GM18951 (cell line): Measurements from ENCODE around the gene IGFBP7.

Experiments
- POLR2A ChIP-seq: IDR thresholded peaks from 4 replicates; pipeline ENCODE4 v1.6.1; 2011; ENCODE audit warnings: mild to moderate bottlenecking; ENCODE audit not compliant: insufficient read length, insufficient read depth; ENCODE audit errors: extremely low read depth
- in situ Hi-C: fragments of 300-500 bp; cut with MboI; formaldehyde crosslinking; loops from one replicate; pipeline ENCODE4 v1.12.0; 2022; ENCODE audit warnings: low sequenced_read_pairs, mixed read lengths, inconsistent platforms; ENCODE audit not compliant: unreplicated experiment

Gene IGFBP7

GRCh38 chr4:57081651-57082621 is 28.2 kb downstream of the IGFBP7 start:
- in situ Hi-C loops, result no loop called here
- no peak for TF ChIP-seq POLR2A

- in situ Hi-C loops, result no loop called here
- TF ChIP-seq POLR2A, result no peak
Observed at GRCh38 chr4:57080781-57081650, 29.2 kb downstream of the IGFBP7 start.

DNA sequence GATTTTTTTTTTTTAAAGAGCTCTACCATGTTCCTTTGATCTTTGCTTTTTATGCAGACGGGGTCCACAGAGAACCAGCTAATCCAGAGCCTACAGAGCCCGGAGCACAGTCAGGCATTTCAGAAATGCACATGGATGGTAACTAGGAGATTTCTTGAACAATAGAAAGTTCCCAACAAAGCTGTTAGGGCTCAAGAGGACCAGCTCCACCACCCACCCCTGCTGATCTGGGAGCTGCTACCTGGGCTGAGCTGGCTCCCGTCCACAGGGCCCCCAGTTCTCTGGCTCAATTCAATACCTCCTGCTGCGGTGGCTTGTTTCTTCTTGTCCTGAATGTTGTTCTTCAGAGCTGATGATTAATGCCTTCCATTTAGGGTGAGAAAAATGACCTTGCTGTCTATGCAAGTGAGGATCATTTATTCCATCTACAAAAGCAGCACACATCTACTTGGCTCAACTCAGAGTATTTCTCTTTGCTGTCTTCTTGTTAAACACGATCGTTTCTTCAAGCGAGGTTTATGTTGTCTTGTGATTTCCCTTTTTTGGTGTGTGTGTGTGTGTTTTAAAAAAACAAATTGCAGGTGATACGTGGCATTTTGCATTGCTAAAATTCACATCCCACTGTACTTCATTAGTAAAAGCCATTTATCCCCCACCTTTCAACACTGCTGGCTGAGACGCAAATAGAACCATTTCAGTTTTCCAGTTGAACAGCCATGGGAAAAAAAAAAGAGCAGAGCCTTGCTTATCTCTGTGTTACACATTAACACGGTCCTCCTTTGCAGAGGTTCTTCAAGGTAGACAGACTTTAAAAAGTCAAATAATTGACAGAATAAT is 31.3 kb downstream of the IGFBP7 start:
- in situ Hi-C loops, result no loop called here
- TF ChIP-seq POLR2A, result no peak

DNA sequence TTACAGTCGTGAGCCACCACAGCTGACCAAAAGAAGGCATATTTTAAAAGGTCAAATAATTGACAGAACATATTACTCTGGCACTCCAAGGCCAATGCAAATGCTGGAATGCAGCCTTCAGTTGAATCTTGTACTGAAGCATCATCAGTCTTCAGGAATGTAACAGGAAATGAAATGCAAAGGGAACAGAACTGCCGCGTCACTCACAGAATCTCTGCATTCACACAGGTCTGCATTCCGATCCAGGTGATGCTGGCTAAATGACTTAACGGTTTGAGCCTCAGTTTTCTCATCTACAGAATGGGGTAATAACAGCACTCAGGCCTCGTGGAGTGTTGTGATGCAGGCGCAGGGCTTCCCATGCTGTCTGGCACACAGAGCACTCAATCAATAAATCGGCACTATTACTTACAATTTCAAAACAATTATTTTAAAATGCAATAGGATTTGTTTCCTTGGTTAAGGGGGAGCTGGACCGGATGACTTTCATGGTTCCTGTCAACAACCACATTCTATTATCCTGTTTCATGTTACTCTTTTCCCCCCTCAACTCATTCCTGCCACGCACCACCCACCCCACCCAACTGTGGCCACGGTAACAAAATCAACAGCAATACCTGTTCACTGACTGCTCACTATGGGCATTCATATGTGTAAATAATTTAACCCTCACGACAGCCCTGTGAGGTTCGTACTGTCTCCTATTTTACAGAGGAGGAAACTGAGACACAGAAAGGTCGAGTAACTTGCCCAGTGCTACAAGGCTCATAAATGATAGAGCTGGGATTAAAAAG is 32.4 kb downstream of the IGFBP7 start:
- in situ Hi-C loops, result no loop called here
- TF ChIP-seq POLR2A, result no peak

DNA sequence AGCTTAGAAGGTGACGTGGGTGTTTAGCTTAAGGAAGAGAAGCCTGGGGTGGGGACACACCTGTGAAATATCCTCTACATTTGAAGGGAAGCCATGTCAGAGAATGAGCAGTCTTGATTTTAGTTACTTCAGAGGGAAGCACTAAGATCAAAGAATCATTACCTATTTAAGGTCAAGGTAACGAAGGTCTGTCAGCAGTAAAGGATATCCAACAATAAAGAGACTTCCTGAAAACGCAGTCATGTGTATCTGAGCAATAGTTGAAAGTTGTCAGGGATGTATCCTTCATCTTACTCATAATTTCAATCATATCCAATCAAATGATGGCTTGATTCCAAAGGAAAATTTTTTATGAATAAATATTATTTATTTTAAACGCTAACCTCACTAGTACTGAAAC is 33.5 kb downstream of the IGFBP7 start:
- no peak for TF ChIP-seq POLR2A
- in situ Hi-C loops, result no loop called here

GRCh38 chr4:57075367-57075766 is 34.8 kb downstream of the IGFBP7 start:
- TF ChIP-seq POLR2A, result no peak
- in situ Hi-C loops, result no loop called here

- in situ Hi-C loops, result no loop called here
- no peak for TF ChIP-seq POLR2A
Observed at GRCh38 chr4:57074744-57075143, 35.4 kb downstream of the IGFBP7 start.

DNA sequence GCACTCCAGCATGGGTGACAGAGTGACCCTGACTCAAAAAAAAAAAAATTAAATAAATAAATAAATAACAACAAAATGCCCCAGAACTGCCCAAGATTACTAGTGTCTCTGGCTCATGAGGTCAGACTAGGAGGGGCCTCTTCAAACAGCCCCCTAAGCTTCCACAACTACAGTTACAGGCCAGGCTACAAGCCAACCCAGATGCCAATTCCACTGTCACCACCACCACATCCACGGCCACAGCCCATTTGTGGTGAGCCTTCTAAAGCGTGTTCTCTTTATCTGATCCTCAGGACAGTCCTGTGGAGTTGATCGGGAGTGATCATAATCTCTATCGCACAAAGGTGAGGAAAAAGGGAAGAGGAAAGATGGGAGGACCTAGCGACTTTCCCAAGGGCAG is 36.6 kb downstream of the IGFBP7 start:
- in situ Hi-C loops, result no loop called here
- no peak for TF ChIP-seq POLR2A

GRCh38 chr4:57071326-57071725 is 38.9 kb downstream of the IGFBP7 start:
- in situ Hi-C loops, result no loop called here
- no peak for TF ChIP-seq POLR2A

DNA sequence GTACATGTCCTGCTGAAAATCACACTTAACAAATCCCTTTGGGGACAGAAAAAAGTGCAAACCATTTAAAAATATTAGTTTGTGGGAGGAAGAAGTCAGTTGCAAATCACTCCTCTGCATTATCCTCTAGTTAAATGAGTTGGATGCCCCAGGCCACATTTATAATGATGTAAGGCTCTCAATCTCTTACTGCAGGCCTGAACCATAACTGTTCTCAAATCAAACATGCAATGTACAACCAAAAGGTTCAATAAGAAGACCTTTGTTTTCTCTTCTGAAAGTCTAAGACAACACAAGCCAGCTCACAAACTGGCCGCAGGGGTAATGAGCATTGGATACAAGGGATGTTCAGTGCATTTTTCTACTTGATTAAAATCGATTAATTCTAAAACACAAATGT is 39.7 kb downstream of the IGFBP7 start:
- in situ Hi-C loops, result no loop called here
- TF ChIP-seq POLR2A, result no peak

- no peak for TF ChIP-seq POLR2A
- in situ Hi-C loops, result no loop called here
Observed at GRCh38 chr4:57068237-57068981, 41.8 kb downstream of the IGFBP7 start.
